Dedifferentiated amniotic fluid mesenchymal stem cell (primary cell): Measurements from ENCODE around the gene SLC12A4.
"Not testable (repeated sequence)": the region's sequence is repeated elsewhere in the genome, so short reads cannot be mapped to it uniquely, and the experiment has no call there.

Experiments
- DNase-seq: peaks from one replicate; pipeline ENCODE4 v3.0.0-alpha.2; 2016; ENCODE audit errors: extremely low spot score

The SLC12A4 gene

DNA sequence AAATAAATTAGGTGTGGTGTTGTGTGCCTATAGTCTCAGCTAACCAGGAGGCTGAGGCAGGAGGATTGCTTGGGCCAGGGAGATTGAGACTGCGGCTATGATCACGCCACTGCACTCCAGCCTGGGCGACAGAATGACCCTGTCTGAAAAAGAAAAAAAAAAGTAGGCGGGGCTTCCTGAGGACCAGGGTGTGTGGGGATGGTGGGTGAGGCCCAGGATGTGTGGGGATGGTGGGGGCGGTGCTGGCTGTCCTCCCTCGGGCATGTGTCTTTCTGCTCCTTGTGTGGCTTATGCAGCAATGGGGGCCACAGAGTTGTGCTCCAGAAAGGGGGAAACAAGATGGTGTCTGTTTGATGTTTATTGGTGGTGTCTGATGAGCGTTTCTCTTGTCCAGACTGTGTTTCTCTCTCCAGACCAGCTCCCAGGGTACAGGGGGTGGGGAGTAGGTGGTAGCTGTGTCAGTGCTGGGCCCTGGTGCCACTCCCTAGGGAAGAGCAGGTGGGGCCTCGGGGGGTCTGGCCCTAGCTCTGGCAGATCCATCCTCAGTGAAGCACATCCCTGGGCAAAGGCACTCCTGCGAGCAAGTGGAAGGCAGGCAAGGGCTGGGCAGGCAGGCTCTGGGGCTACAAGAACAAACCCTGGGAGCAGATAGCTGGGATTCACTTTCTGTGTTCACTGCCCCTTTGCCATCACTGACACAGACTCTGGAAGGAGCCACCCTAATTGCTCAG, 26.8 kb downstream of the SLC12A4 start:
- DNase-seq: no peak

DNA sequence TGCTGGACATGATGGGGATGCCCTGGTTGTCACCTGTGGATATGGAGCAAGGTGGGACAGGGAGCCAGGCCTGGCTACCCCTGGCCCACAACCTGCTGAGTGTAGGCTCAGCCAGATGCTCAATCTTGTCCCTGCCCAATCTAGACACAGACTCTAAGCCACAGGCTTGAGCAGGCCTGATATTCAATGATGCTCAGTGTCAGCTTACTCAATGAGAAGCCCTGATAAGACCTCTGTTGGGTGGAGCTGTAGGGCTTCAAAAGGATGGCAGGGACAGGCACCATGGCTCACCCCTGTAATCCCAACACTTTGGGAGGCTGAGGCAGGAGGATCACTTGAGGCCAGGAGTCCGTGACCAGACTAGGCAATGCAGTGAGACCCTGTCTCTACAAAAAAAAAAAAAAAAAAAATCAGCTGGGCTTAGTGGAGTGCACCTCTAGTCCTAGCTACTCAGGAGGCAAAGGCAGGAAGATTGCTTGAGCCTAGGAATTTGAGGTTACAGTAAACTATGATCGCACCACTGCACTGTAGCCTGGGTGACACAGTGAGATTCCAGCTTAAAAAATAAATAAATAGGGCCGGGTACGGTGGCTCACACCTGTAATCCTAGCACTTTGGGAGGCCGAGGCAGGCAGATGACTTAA, 27.9 kb downstream of the SLC12A4 start:
- no peak for DNase-seq

DNA sequence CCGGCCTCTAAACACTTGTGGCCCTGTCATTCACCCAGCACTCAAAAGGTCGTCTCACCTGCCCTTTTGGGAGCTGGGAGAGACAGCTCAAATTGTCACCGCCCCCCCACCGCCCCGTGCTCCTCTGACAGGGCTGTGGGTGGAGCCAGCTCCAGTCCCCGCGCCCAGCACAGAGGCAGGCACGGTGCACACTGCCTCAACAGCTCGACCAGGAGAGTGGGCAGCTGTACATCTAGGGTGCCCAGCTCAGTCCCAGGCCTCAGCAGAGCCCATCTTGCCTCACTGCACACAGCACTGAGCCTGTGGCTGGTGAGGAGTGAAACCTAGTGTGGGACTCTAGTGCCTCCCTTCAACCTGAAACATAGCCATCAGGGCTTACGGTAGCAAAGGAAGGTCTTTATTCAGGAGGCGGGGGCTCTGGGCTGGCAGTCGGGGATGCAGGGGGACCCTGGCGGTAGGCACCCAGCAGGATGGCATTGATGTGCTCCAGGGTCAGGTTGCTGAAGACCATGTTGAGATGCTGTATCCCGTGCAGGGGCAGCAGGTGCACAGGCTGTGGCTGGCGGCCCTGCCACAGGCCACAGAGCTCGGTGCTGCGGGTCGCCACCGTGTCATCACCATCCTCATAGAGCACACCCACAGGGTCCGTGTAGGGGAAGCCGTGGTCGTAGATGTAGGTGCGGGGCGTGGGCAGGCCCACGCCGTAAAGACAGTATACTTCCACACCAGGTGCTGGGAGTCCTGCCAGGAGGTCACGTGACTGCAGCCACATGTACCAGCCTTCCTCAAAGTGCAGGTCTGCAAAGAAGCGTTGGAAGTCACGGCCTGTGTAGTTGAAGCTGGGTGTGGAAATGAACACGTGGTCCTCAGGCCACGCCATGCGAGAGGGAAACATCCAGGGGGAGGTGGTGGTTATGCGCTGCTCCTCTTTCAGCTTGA, 28.7 kb downstream of the SLC12A4 start:
- DNase-seq: no peak

DNA sequence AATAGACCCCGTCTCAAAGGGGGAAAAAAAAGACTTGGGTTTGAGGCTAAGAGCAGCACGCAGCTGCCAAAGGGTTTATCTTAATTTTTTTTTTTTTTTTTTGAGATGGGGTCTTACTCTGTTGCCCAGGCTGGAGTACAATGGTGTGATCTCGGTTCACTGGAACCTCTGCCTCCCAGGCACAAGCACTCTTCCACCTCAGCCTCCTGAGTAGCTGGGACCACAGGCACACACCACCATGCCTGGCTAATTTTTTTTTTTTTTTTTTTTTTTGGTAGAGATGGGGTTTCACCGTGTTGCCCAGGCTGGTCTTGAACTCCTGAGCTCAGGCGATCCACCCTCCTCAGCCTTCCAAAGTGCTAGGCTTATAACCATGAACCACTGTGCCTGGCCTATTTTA, 30.7 kb downstream of the SLC12A4 start:
- not testable (repeated sequence) for DNase-seq

DNA sequence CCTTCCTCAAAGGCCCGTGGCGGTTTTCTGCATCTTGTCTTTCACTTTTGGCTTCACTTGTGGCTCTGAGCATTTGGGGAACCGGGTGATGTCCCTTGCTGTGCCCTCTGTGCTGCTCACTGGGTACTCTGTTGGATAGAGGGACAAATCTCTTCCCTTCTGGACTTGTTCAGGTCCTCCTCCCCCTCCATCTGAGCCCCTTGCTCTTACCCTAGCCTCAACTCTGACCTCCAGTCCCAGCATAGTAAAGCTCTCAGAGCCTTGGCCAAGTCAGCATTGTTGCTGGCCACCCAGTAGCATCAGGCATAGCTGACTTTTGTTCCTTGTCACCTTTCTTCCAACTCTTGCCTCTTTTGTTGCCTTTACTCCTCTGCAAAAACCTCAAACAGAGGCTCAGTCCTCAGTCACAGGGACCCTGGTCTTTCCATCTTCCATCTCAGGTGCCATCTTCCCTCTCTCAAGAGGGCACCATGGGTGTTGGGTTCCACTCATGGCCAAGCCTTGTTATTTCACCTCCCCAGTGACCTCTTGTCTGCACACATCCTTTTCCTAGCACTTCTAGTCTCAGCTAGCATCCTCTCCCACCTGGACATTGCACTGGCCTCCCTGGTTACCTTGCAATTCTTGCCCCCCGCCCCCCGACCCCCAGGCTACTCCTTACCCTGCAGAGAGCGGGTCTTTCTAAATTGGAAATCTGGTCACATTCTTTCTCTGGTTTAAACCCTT, 31.4 kb downstream of the SLC12A4 start:
- peak; percentile 77 for DNase-seq

DNA sequence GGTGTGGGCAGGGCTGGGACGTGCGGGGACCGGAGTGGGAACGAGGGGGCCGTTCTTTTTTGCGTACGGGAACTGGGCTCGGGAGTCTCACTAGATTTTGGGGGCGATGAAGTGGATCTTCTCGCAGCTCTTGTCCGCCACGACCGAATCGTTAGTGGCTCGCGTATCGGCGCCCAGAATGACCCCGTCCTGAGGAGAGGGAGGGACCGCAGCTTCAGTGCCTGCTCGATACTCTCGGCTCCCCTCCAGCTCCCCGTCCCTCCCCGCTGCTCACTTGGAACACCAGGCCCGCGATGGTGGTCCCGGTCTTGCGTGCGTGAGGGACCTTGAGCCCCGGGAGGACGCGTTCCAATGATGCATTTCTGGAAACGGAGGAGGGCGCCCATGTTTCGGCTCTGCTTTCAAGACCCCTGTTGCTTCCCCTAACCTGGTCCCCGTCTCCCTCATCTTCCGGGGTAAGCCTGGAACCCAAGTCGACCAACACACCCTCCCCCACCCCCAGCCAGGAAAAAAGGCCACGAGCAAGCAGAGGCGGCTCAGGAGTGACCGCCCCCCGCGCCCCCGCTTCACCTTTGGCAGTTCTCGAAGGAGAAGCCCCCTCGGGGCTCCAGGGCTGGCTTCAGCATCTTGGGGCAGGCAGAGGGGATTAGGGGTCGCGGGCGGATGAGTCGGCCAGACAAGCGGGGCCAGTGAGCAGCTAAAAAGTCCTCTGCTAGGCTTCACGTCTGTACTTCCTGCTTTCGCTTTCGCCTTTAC, 32.1 kb downstream of the SLC12A4 start, which contains the start of gene PSMB10:
PSMB10 (minus strand) TSS at position 727 of the 756 bp plus-strand sequence; CDS start at position 626, 101 bp downstream.
- DNase-seq: no peak

DNA sequence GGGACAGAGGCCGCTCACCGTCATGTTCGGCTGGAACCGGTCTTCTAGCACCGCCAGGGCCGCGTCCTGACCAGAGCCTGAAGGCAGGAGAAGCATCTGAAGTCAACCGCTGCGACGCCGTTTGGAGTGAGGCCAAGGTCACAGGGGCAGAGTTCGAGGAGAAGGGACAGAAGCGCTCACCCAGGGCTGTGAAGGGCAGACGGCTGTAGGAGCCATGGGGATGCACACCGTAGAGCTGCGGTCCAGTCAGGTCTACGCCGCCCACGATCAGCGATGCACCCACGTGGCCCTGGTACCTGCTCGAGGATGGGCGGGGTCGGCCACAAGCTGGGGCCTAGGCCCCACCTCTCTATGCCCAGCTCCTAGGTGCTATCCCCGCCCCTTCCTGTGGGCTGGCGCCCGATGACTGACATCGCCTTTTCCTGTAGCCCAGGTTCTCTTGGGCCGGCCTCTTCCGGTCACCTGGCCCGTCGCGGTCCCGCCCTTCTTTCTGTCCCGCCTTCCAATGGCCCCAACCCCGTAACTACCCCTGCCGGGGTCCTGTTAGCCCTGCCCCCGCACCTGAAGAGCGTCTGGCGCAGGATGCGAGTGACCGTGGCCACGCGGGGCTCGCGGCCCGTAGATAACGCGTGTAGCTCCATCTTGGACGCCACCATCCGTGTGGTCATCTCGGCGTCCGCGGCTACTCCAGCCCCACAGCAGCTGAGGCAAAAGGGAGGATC, 32.9 kb downstream of the SLC12A4 start:
- DNase-seq: peak; percentile 81

DNA sequence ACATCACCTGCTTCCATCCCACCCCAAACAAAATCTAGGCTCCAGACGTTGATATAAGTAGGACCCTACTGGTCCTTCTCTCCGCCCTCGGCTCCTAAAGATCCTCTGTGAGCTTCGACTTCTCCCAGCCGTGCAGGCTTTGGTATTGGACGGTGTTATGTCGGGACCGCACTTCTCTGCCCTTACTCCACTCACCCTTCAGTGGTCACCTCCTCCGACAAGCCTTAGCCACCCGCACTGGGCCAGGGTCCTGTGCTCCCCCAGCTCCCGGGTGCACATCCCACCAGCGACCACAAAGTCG, 33.4 kb downstream of the SLC12A4 start:
- no peak for DNase-seq

DNA sequence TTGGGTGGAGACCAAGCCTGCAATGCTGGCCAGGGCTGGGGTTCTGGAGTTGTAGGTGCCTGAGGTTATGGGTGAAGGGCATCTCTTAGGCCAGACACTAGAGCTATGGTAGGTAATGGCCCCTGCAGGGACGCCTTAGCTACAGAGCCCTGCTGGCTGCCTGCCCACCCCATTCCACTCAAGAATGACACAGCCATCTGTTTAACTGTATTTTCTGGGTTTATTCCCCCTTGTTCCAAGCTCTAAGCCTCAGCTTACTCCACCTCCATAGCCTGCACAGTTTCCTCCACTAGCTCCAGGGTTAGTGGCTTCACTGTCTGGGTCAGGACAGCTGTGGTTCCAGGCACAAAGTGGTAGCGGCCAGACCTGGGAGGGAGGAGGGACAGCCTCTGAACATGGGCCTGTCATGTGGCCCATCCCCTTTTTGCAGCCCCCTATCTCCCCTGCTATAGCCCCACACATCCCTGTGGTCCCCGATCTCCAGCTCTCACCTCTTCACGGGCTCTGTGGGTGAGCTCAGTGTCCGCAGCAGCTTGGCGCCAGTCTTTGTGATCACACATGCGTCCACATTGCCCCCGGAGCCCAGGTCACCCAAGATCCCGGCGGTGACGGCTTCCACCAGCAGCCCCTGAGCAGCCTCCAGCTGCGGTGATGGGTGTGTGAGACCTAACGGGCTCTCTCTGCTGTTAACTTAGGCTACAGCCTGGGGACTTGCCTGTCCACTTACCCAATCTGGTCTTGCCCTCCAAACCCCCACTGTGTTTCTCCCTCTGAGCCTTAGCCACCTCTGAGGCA, 33.9 kb downstream of the SLC12A4 start:
- DNase-seq: no peak

GRCh38 chr16:67933805-67934204, 34.6 kb downstream of the SLC12A4 start:
- no peak for DNase-seq

GRCh38 chr16:67932462-67932840, 36.0 kb downstream of the SLC12A4 start:
- no peak for DNase-seq

- no peak for DNase-seq
Measured at GRCh38 chr16:67931712-67932461, 36.5 kb downstream of the SLC12A4 start, which contains the start of gene CTRL. Gene CTRL (minus strand): TSS chr16:67931862. CDS start chr16:67931852, 10 bp downstream.

DNA sequence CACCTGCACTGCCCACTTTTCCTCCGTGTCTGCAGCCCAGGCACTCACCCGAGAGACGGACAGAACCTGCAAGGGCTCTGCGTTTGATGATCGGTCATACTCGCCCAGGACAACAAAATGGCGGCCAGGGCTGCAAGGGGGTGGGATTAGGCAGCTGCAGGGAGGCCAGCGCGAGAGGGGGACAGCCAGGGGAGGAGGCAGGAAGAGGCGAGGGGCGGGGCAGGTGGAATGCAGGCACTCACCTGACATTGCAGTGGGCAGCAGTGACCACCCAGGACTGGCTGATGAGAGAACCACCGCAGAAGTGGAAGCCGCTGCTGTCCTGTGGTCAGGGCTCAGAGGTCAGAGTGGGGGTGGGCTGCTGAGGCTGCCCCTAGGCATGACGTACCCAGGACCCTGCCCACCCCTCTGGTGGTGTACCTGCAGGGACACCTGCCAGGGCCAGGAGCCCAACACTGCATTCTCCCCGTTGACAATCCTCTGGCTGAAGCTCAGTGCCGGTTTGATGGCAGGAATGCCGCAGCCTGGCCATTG, 37.7 kb downstream of the SLC12A4 start:
- DNase-seq: no peak

DNA sequence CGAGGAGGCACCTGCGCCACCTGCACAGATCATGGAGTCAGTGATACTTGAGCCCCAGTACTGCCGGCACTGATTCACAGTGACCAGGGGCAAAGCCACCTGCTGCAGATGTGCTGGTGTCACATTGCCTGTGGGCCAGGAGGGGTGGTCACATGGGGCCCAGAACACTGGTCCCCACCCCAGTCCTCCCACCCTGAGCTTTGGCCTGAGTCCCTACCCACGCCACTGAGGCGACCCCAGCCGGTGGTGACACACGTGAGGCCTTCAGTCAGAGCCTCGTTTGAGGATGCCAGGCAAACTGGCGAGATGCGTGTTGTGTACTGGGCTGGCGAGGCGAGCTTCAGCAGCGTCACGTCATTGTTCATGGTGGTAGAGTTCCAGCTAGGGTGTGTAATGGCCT, 38.2 kb downstream of the SLC12A4 start:
- DNase-seq: no peak

DNA sequence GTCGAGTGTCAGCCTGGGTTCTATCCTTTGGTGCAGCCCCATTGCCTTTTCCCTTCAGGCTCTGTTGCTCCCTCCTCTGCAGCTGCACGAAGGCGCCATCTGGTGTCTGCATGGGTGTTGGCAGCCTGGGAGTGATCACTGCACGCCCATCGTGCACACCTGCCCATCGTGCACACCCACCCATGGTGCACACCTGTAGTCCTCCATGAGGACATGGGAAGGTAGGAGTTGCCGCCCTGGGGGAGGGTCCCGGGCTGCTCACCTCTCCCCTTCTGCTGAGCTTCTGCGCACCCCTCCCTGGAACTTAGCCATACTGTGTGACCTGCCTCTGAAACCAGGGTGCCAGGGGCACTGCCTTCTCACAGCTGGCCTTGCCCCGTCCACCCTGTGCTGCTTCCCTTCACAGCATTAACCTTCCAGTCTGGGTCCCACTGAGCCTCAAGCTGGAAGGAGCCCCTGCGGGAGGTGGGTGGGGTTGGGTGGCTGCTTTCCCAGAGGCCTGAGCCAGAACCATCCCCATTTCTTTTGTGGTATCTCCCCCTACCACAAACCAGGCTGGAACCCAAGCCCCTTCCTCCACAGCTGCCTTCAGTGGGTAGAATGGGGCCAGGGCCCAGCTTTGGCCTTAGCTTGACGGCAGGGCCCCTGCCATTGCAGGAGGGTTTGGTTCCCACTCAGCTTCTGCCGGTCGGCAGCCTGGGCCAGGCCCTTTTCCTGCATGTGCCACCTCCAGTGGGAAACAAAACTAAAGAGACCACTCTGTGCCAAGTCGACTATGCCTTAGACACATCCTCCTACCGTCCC, 39.7 kb downstream of the SLC12A4 start:
- DNase-seq: no peak

GRCh38 chr16:67928147-67928546, 40.3 kb downstream of the SLC12A4 start:
- DNase-seq: no peak

DNA sequence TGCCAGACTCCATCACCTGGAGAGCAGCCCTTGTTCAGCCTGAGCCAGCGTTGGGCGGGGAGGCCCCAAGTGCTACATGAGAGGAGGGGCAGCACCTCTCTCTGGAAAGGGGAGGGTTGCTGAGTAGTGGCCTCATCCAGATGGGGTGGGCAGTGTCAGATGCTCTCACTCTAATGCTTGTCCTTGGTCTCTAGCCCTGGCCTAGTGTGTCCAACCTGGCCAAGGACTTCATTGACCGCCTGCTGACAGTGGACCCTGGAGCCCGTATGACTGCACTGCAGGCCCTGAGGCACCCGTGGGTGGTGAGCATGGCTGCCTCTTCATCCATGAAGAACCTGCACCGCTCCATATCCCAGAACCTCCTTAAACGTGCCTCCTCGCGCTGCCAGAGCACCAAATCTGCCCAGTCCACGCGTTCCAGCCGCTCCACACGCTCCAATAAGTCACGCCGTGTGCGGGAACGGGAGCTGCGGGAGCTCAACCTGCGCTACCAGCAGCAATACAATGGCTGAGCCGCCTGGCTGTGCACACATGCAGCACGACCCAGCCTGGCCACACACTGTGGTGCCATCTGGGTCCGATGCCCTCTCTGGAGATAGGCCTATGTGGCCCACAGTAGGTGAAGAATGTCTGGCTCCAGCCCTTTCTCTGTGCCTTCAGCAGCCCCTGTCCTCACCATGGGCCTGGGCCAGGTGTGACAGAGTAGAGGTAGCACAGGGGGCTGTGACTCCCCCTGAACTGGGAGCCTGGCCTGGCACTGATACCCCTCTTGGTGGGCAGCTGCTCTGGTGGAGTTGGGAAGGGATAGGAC, 41.1 kb downstream of the SLC12A4 start:
- DNase-seq: no peak
